Lung microvascular endothelial cell (primary cell): ENCODE data around the gene IL17REL. TPM values are rescaled to one million over a fixed set of nuclear protein-coding genes. Genes with fewer than 3 reads are reported as not detected.
A peak's percentile ranks its signal among the peaks of the same experiment; 100 is the strongest.

Source experiments
- DNase-seq, 2 donors: peaks; one replicate each; pipeline versions ENCODE4 v3.0.0 to v3.0.0-alpha.2; 2010; ENCODE audit warnings: low read depth in 2 of 2
- total RNA-seq: library from RNA; depleted of rRNA; stranded (reverse); fragments of >200 nt; gene quantifications from 2 replicates; pipeline ENCODE4 v1.2.1, GENCODE V29; 2014

The IL17REL gene
- total RNA-seq, 1 donor from 2014 or later, result not detected

- DNase-seq, result no peak
Measured at GRCh38 chr22:49968313-49968830, 44.2 kb downstream of the IL17REL start.

- peak in 1 of 2 donors; percentile 43 for DNase-seq
Measured at GRCh38 chr22:49967706-49968208, 44.8 kb downstream of the IL17REL start.

- DNase-seq, result peak; percentile 27 to 57
Measured at GRCh38 chr22:49966774-49967705, 45.5 kb downstream of the IL17REL start.

GRCh38 chr22:49966041-49966773 lies 46.4 kb downstream of the IL17REL start:
- DNase-seq, result peak in 1 of 2 donors; percentile 20

GRCh38 chr22:49965091-49966040 lies 47.2 kb downstream of the IL17REL start:
- DNase-seq, result no peak

- DNase-seq, result no peak
Measured at GRCh38 chr22:49964136-49965090, 48.2 kb downstream of the IL17REL start.

- peak in 1 of 2 donors; percentile 31 for DNase-seq
Measured at GRCh38 chr22:49963647-49964026, 48.9 kb downstream of the IL17REL start.

- peak in 1 of 2 donors; percentile 49 for DNase-seq
Measured at GRCh38 chr22:49962751-49963646, 49.6 kb downstream of the IL17REL start.

GRCh38 chr22:49962012-49962750 lies 50.4 kb downstream of the IL17REL start:
- DNase-seq, result peak; percentile 97

- DNase-seq, result peak in 1 of 2 donors; percentile 52
Measured at GRCh38 chr22:49961601-49962011, 51.0 kb downstream of the IL17REL start.

GRCh38 chr22:49961005-49961600 lies 51.5 kb downstream of the IL17REL start:
- DNase-seq, result peak; percentile 66 to 71

GRCh38 chr22:49960159-49961004 lies 52.2 kb downstream of the IL17REL start, which contains the start of gene PIM3:
Gene PIM3, plus strand, starts transcription at chr22:49960772. Its CDS starts 176 bp downstream, at chr22:49960948.
- DNase-seq, result peak; percentile 97 to 99

- peak in 1 of 2 donors; percentile 21 for DNase-seq
Measured at GRCh38 chr22:49959782-49960158, 52.8 kb downstream of the IL17REL start.

- no peak for DNase-seq
Measured at GRCh38 chr22:49958931-49959781, 53.4 kb downstream of the IL17REL start.

- DNase-seq, result no peak
Measured at GRCh38 chr22:49958366-49958921, 54.1 kb downstream of the IL17REL start.
